Stimulated activated naive B cell treated with anti-CD40 and anti-IgM and Interleukin-4, amounts not matched to agents 10 μg/mL and 1 μg/mL and 100 μg/mL, for 72 hours (primary cell): ENCODE results near the gene CNBD2.
A peak's percentile ranks its signal among the peaks of the same experiment; 100 is the strongest.
"Not testable (repeated sequence)": the region's sequence is repeated elsewhere in the genome, so short reads cannot be mapped to it uniquely, and the experiment has no call there.

ENCODE experiments used
- ATAC-seq, 2 donors: fragments of 150-1000 bp; cut with Tn5 transposase; replicated peaks; 2 replicates each; pipeline ENCODE4 v1.10.0; 2021; ENCODE audit warnings: moderate library complexity in 1 of 2
- DNase-seq: peaks from one replicate; pipeline ENCODE4 v3.0.0; 2021
- H3K27ac Mint-ChIP-seq: one replicate; pipeline ENCODE4 v1.8.0; 2022; ENCODE audit warnings: mild to moderate bottlenecking, mixed read lengths
- H3K27me3 Mint-ChIP-seq, 2 donors: one replicate each; pipeline ENCODE4 v1.8.0; 2022; ENCODE audit warnings: mixed read lengths in 2 of 2
- H3K36me3 Mint-ChIP-seq, 2 donors: one replicate each; pipeline ENCODE4 v1.8.0; 2022; ENCODE audit warnings: mixed read lengths in 2 of 2, mild to moderate bottlenecking in 1 of 2
- H3K4me1 Mint-ChIP-seq, 2 donors: one replicate each; pipeline ENCODE4 v1.8.0; 2022; ENCODE audit warnings: mixed read lengths in 2 of 2, mild to moderate bottlenecking in 1 of 2
- H3K4me3 Mint-ChIP-seq, 2 donors: one replicate each; pipeline ENCODE4 v1.8.0; 2022; ENCODE audit warnings: mild to moderate bottlenecking in 2 of 2, mixed read lengths in 2 of 2, moderate library complexity in 1 of 2
- H3K9me3 Mint-ChIP-seq, 2 donors: one replicate each; pipeline ENCODE4 v1.8.0; 2022; ENCODE audit warnings: mixed read lengths in 2 of 2, mild to moderate bottlenecking in 1 of 2

CNBD2 gene

GRCh38 chr20:35988910-35989463, 20.6 kb downstream of the CNBD2 start:
- ATAC-seq (no peak), DNase-seq (no peak)
- H3K4me1 Mint-ChIP-seq, result peaks cover 3 to 7% of the 10 kb centered on the region in 2 donors
- peaks cover 15 to 32% of the 10 kb centered on the region in 2 donors for H3K27me3 Mint-ChIP-seq
- H3K4me3 Mint-ChIP-seq, result no peak overlapping the region
- H3K36me3 Mint-ChIP-seq, result peaks cover 0 to 2% of the 10 kb centered on the region in 2 donors
- no peak overlapping the region for H3K27ac Mint-ChIP-seq
- no peaks in the 10 kb centered on the region for H3K9me3 Mint-ChIP-seq

GRCh38 chr20:35991142-35991771, 22.9 kb downstream of the CNBD2 start:
- Mint-ChIP-seq H3K27ac (no peak overlapping the region), H3K4me3 (no peak overlapping the region), H3K36me3 (peaks cover 0 to 2% of the 10 kb centered on the region in 2 donors), H3K4me1 (peaks cover 6 to 18% of the 10 kb centered on the region in 2 donors), H3K9me3 (no peaks in the 10 kb centered on the region), H3K27me3 (peaks cover 15 to 30% of the 10 kb centered on the region in 2 donors)
- ATAC-seq (no peak), DNase-seq (no peak)

DNA sequence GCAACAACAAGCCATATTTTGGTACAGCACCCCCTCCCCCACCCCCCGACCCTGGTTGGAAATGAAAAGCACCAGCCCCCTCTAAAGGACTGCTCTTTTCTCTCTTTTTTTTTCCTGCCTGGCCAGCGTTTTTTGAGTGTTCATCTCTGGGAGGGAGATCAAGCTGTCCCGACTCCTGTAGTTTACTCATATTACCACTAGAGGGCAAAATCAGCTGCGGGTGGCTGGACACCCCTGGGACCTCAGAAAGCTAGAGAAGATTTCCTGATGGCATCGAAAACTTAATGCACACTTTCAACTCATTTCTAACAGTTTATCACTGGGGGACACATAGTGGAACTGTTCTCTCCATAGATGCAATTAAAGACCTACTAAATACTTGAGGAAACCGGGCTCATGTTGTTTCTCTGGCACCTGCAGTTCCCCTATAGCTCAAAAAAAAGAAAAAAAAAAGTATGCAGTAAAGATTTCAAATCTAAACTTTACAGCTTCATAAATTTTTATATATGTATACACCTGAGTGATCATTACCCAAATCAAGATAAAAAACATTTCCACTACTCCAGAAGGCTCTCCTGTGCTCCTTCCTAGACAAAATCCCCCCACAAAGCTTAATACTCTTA, 24.4 kb downstream of the CNBD2 start:
- no peaks in the 10 kb centered on the region for H3K9me3 Mint-ChIP-seq
- H3K27me3 Mint-ChIP-seq, result peaks cover 15 to 20% of the 10 kb centered on the region in 2 donors
- peak overlapping the region in 1 of 2 donors; percentile 39 for H3K4me3 Mint-ChIP-seq
- peak; percentile 35 for DNase-seq
- H3K27ac Mint-ChIP-seq, result no peak overlapping the region
- no peaks in the 10 kb centered on the region for H3K36me3 Mint-ChIP-seq
- peak; percentile 84 to 86 for ATAC-seq
- H3K4me1 Mint-ChIP-seq, result peaks cover 6 to 18% of the 10 kb centered on the region in 2 donors

GRCh38 chr20:35994994-35995453, 26.6 kb downstream of the CNBD2 start:
- Mint-ChIP-seq H3K27ac (no peak overlapping the region), H3K9me3 (no peaks in the 10 kb centered on the region), H3K4me3 (no peak overlapping the region), H3K27me3 (peaks cover under 1 to 6% of the 10 kb centered on the region in 2 donors), H3K4me1 (peaks cover 6 to 18% of the 10 kb centered on the region in 2 donors), H3K36me3 (no peaks in the 10 kb centered on the region)
- peak; percentile 67 for DNase-seq
- ATAC-seq, result peak; percentile 94 to 95

GRCh38 chr20:35996492-35996891, 28.1 kb downstream of the CNBD2 start:
- ATAC-seq, H3K27me3 Mint-ChIP-seq, H3K9me3 Mint-ChIP-seq, H3K27ac Mint-ChIP-seq, DNase-seq, H3K36me3 Mint-ChIP-seq, H3K4me3 Mint-ChIP-seq: not testable (repeated sequence)
- H3K4me1 Mint-ChIP-seq, result peaks cover 6 to 18% of the 10 kb centered on the region in 2 donors

- H3K4me3 Mint-ChIP-seq, H3K4me1 Mint-ChIP-seq, ATAC-seq, H3K27ac Mint-ChIP-seq, DNase-seq: not testable (repeated sequence)
- Mint-ChIP-seq H3K9me3 (peaks cover 11 to 17% of the 10 kb centered on the region in 2 donors), H3K36me3 (peaks cover 3 to 17% of the 10 kb centered on the region in 2 donors), H3K27me3 (peaks cover 11 to 23% of the 10 kb centered on the region in 2 donors)
These were observed 32.9 kb downstream of the CNBD2 start for GRCh38 chr20:36001331-36001730.

- no peak for DNase-seq
- Mint-ChIP-seq H3K4me3 (no peak overlapping the region), H3K4me1 (no peaks in the 10 kb centered on the region), H3K36me3 (peaks cover 3 to 17% of the 10 kb centered on the region in 2 donors), H3K27me3 (peaks cover 11 to 23% of the 10 kb centered on the region in 2 donors), H3K9me3 (peaks cover 11 to 17% of the 10 kb centered on the region in 2 donors), H3K27ac (no peak overlapping the region)
- ATAC-seq, result no peak
These were observed 34.5 kb downstream of the CNBD2 start for GRCh38 chr20:36002855-36003254.

DNA sequence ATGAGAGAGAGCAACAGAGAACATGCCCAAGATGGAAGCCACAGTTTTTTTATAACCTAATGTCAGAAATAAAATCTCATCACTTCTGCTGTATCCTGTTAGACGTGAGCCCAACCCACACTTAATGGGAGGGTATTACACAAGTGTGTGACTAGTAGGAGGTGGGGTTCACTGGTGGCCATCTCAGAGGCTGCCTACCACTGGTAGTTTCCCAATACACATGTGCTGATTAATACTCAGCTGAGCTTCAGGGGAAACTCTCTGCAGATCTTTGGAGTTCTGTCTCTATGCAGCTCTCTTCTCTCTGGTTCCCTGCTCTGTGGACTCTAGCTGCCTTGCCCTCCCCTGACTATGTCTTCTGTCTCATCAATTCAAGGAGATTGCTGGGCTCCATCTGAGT, 35.7 kb downstream of the CNBD2 start:
- H3K36me3 Mint-ChIP-seq, result peaks cover 3 to 17% of the 10 kb centered on the region in 2 donors
- ATAC-seq (no peak), DNase-seq (no peak)
- H3K27ac Mint-ChIP-seq, result peak overlapping the region; percentile 52
- H3K27me3 Mint-ChIP-seq, result peaks cover 11 to 23% of the 10 kb centered on the region in 2 donors
- peaks cover 11 to 17% of the 10 kb centered on the region in 2 donors for H3K9me3 Mint-ChIP-seq
- H3K4me3 Mint-ChIP-seq, result no peak overlapping the region
- no peaks in the 10 kb centered on the region for H3K4me1 Mint-ChIP-seq

- DNase-seq, result no peak
- H3K4me3 Mint-ChIP-seq, result no peak overlapping the region
- H3K27ac Mint-ChIP-seq, result no peak overlapping the region
- no peak for ATAC-seq
- H3K9me3 Mint-ChIP-seq, result peaks cover 4 to 5% of the 10 kb centered on the region in 2 donors
- H3K36me3 Mint-ChIP-seq, result peaks cover 3 to 10% of the 10 kb centered on the region in 2 donors
- no peaks in the 10 kb centered on the region for H3K4me1 Mint-ChIP-seq
- H3K27me3 Mint-ChIP-seq, result peaks cover 11 to 18% of the 10 kb centered on the region in 2 donors
These were observed 40.2 kb downstream of the CNBD2 start for GRCh38 chr20:36008461-36009035.

DNA sequence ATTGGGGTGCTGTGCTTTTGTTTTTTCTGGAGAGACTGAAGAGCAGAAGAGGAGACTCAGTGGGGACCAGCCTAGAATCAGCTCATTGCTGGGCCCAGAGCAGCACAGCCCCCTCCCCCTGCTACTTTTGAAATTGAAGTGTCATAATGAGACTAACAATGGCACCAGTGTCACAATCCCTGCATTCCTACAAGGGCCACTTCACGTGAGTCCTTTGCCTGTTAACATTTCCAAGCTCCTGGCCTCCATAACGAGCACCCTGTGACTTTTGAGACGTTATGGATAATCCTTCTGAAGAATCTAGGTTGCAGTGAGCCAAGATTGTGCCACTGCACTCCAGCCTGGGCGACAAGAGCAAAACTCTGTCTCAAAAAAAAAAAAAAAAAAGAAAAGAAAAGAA, 41.7 kb downstream of the CNBD2 start:
- Mint-ChIP-seq H3K36me3 (no peaks in the 10 kb centered on the region), H3K4me1 (no peaks in the 10 kb centered on the region), H3K4me3 (no peak overlapping the region), H3K9me3 (no peaks in the 10 kb centered on the region), H3K27me3 (peaks cover 0 to 6% of the 10 kb centered on the region in 2 donors), H3K27ac (no peak overlapping the region)
- ATAC-seq (no peak), DNase-seq (no peak)

GRCh38 chr20:36010825-36011224, 42.4 kb downstream of the CNBD2 start:
- ATAC-seq, result no peak
- H3K36me3 Mint-ChIP-seq, result no peaks in the 10 kb centered on the region
- H3K9me3 Mint-ChIP-seq, result no peaks in the 10 kb centered on the region
- H3K4me3 Mint-ChIP-seq, result no peak overlapping the region
- H3K27ac Mint-ChIP-seq, result no peak overlapping the region
- no peaks in the 10 kb centered on the region for H3K27me3 Mint-ChIP-seq
- H3K4me1 Mint-ChIP-seq, result no peaks in the 10 kb centered on the region
- no peak for DNase-seq

GRCh38 chr20:36015806-36016403, 47.5 kb downstream of the CNBD2 start:
- ATAC-seq, result no peak
- Mint-ChIP-seq H3K27ac (no peak overlapping the region), H3K27me3 (peaks cover 0 to 4% of the 10 kb centered on the region in 2 donors), H3K4me1 (no peaks in the 10 kb centered on the region), H3K4me3 (no peak overlapping the region), H3K36me3 (no peaks in the 10 kb centered on the region), H3K9me3 (no peaks in the 10 kb centered on the region)
- no peak for DNase-seq

DNA sequence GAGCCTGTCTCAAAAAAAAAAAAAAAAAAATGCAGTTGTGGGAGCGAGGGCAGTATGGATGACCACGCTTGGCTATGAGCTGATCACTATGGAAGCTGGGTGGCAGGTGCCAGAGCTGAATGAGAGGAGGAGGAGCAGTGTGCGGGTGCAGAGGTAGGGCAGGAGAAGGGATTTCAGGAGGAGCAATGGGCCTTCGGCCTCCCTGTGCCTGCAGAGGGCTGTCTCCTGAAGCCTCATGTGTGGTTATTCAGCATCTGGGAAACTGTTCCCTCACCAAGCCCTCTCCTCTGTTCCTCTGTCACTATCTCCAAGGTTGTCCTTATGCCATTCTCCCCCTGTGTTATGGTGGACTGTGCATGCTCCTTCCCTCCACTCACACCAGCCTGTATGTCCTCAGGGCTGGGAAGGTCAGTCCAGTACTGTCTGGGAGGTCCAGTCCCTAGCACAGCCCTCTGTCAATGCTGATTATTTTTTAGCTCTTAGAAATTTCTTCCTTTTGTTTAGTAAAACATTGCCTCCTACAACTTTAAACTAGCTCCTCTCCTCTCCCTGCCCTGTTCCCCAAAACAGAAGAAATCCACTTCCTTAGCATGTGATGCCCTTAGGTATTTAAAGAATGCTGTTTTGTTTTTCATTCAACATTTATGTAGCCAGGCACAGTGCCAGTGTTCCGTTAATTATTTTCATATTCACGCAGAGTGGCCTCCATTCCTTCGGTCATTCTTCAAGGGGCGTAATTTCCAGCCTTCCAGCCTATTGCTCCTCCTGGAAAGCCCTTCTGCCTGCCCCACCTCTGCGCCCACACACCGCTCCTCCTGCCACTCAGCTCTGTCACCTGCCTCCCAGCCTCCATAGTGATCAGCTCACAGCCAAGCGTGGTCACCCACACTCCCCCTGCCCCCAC, 48.9 kb downstream of the CNBD2 start:
- H3K4me1 Mint-ChIP-seq, result no peaks in the 10 kb centered on the region
- ATAC-seq, result no peak
- H3K4me3 Mint-ChIP-seq, result no peak overlapping the region
- H3K9me3 Mint-ChIP-seq, result no peaks in the 10 kb centered on the region
- H3K36me3 Mint-ChIP-seq, result no peaks in the 10 kb centered on the region
- H3K27ac Mint-ChIP-seq, result no peak overlapping the region
- peaks cover 3 to 7% of the 10 kb centered on the region in 2 donors for H3K27me3 Mint-ChIP-seq
- no peak for DNase-seq
